Measurements from ENCODE around the gene STAB1.
A peak's percentile ranks its signal among the peaks of the same experiment; 100 is the strongest.

The STAB1 gene

GRCh38 chr3:52461874-52462273, 33.3 kb upstream of the STAB1 start:
- DNase-seq (ENCODE audit: low read depth in 2 of 2): no peak

- no peak for DNase-seq (ENCODE audit: low read depth in 2 of 2)
These were observed 31.7 kb upstream of the STAB1 start for GRCh38 chr3:52463416-52463815.

GRCh38 chr3:52468336-52468735, 26.8 kb upstream of the STAB1 start:
- DNase-seq (ENCODE audit: low read depth in 2 of 2): no peak

GRCh38 chr3:52469001-52469400, 26.1 kb upstream of the STAB1 start:
- DNase-seq (ENCODE audit: low read depth in 2 of 2): no peak

GRCh38 chr3:52470920-52471319, 24.2 kb upstream of the STAB1 start:
- DNase-seq (ENCODE audit: low read depth in 2 of 2): no peak

- peak in 1 of 2 donors; percentile 22 for DNase-seq (ENCODE audit: low read depth in 2 of 2)
These were observed 23.5 kb upstream of the STAB1 start for GRCh38 chr3:52471371-52472238.

GRCh38 chr3:52472239-52473000, 22.7 kb upstream of the STAB1 start:
- no peak for DNase-seq (ENCODE audit: low read depth in 2 of 2)

GRCh38 chr3:52473026-52473425, 22.1 kb upstream of the STAB1 start:
- no peak for DNase-seq (ENCODE audit: low read depth in 2 of 2)

GRCh38 chr3:52477076-52477795, 17.9 kb upstream of the STAB1 start:
- no peak for DNase-seq (ENCODE audit: low read depth in 2 of 2)

- DNase-seq (ENCODE audit: low read depth in 2 of 2): no peak
These were observed 17.4 kb upstream of the STAB1 start for GRCh38 chr3:52477796-52478095.

- no peak for DNase-seq (ENCODE audit: low read depth in 2 of 2)
These were observed 15.9 kb upstream of the STAB1 start for GRCh38 chr3:52479037-52479876.

GRCh38 chr3:52479877-52480575, 15.1 kb upstream of the STAB1 start:
- DNase-seq (ENCODE audit: low read depth in 2 of 2): no peak

GRCh38 chr3:52480768-52481715, 14.1 kb upstream of the STAB1 start:
- no peak for DNase-seq (ENCODE audit: low read depth in 2 of 2)

GRCh38 chr3:52481819-52482521, 13.2 kb upstream of the STAB1 start:
- no peak for DNase-seq (ENCODE audit: low read depth in 2 of 2)

- no peak for DNase-seq (ENCODE audit: low read depth in 2 of 2)
These were observed 12.1 kb upstream of the STAB1 start for GRCh38 chr3:52483081-52483480.

GRCh38 chr3:52483577-52484381, 11.4 kb upstream of the STAB1 start:
- no peak for DNase-seq (ENCODE audit: low read depth in 2 of 2)

GRCh38 chr3:52484680-52485461, 10.3 kb upstream of the STAB1 start:
- DNase-seq (ENCODE audit: low read depth in 2 of 2): no peak
